Adrenal gland (tissue), 12 donors: Measurements from ENCODE around the gene THSD4. TPM values are rescaled to one million over a fixed set of nuclear protein-coding genes. Genes with fewer than 3 reads are reported as not detected.

Source experiments
- DNase-seq, 7 donors: peaks; one replicate each; pipeline ENCODE4 v3.0.0-alpha.2; 2019 to 2020
- H3K27ac ChIP-seq, 5 donors: fragments of 200-600 bp; sonication (generic) in 4 of 5; 1 replicate in 3 of 5; 2 replicates in 2 of 5; pipeline versions ENCODE4 v1.5.1 to v1.8.0; 2016 to 2020; ENCODE audit warnings: mild to moderate bottlenecking in 1 of 5
- H3K27me3 ChIP-seq: fragments of 200-600 bp; 2 replicates; pipeline ENCODE4 v1.8.0; 2021
- H3K36me3 ChIP-seq, 2 donors: fragments of 200-600 bp; replicated peaks in 1 of 2; 1 replicate in 1 of 2; 2 replicates in 1 of 2; pipeline versions ENCODE4 v1.5.1 to v1.8.0; 2018 to 2022
- H3K4me1 ChIP-seq, 2 donors: fragments of 200-600 bp; replicated peaks in 1 of 2; 1 replicate in 1 of 2; 2 replicates in 1 of 2; pipeline versions ENCODE4 v1.5.1 to v1.8.0; 2018 to 2021
- H3K4me3 ChIP-seq, 4 donors: fragments of 200-600 bp; sonication (generic) in 3 of 4; one replicate each; pipeline ENCODE4 v1.5.1; 2016 to 2018
- H3K9me3 ChIP-seq, 3 donors: fragments of 200-600 bp; sonication (generic) in 1 of 3; replicated peaks in 1 of 3; 1 replicate in 2 of 3; 2 replicates in 1 of 3; pipeline versions ENCODE4 v1.5.1 to v1.8.0; 2016 to 2021
- POLR2A ChIP-seq, 2 donors: fragments of 450-650 bp; IDR thresholded peaks; one replicate each; pipeline ENCODE4 v1.6.1; 2017; ENCODE audit warnings: antibody characterized with exemption in 2 of 2, mild to moderate bottlenecking in 2 of 2, moderate library complexity in 1 of 2
- WGBS, 4 donors: extraction: QIAGEN DNeasy Blood & Tissue Kit in 2 of 4; methylation state at CpG; one replicate each; pipeline versions ENCODE4 v1.1.5 to v1.1.7; 2013 to 2017; 5-methylcytosine and 5-hydroxymethylcytosine counted together
- intact Hi-C, 2 donors: fragments of 100-400 bp; cut with DNase I; formaldehyde crosslinking; loops; one replicate each; pipeline versions ENCODE4 v1.14.1 to v1.15.0; 2022 to 2023
- polyA plus RNA-seq, 3 donors: library from polyadenylated mRNA; stranded (reverse); fragments of 200-250 nt in 2 of 3; fragments of 350-450 nt in 1 of 3; fragmentation: Illumina TruSeq in 1 of 3; extraction: RNeasy Lipid Tissue Mini Kit (QIAGEN cat#74804) in 1 of 3; gene quantifications; one replicate each; pipeline ENCODE4 v1.2.3, GENCODE V29; 2013 to 2014
- total RNA-seq, 9 donors: library from RNA; depleted of rRNA in 4 of 9; stranded (reverse); fragments of >200 nt in 4 of 9; fragments of 120-200 nt in 1 of 9; fragmentation: NEBNext Ultra II Directional in 1 of 9; extraction: Animal tissue kit (Norgen Biotek cat#: 25700) in 1 of 9; gene quantifications; one replicate each; pipeline versions ENCODE4 v1.1.0 to v1.2.4, GENCODE V29; 2013 to 2023
- TF ChIP-seq, protein P1 (sequence below), 6 experiments: fragments of 450-650 bp in 4 of 6; fragments of 200-600 bp in 2 of 6; sonication (generic) in 1 of 6; IDR thresholded peaks; 1 replicate in 5 of 6; 2 replicates in 1 of 6; pipeline versions ENCODE4 v1.5.1 to v1.8.0; 2016 to 2021; ENCODE audit warnings: antibody characterized with exemption in 6 of 6, mild to moderate bottlenecking in 2 of 6, moderate library complexity in 1 of 6
- donor health status: healthy with polysubstance abuse.
- donor health status: Bipolar disorder and iron deficiency.
- donor health status: DM: yes; HTN: yes; CAD: no.
- donor health status: DM: no; HTN: no; CAD: no.
- donor health status: DM: no; HTN: no; CAD: no.
- donor health status: DM: yes; HTN: yes; CAD: no.

Gene THSD4
- total and polyA plus RNA-seq, 12 donors, result 5.3 to 53.2 (median 23.2) TPM

DNA sequence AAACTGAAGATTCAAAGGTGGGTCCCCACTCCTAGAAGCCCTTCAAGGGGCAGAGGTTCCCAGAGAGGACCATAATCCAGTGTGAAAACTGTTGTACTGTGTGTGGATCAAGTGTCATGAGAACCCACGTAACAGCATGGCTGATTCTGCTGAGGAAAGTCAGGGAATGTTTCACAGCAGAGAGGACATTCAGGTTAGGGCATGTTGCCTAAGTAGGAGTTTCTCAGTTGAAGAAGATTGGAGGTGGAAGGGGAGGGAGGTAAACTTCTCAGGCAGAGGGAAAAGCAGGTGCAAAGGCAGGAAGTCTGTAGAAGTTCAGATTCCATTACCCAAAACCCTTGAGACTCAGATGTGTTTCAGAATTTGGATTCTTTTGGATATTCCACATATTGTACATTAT, 448.9 kb downstream of the THSD4 start:
- no peaks in the 10 kb centered on the region for H3K9me3 ChIP-seq
- 0% methylated on average over 1 of the region's 1 CpG for WGBS, 4 donors
- TF ChIP-seq POLR2A (IDR thresholded peaks at IDR 0.05), result no peak
- TF ChIP-seq, protein P1, sequence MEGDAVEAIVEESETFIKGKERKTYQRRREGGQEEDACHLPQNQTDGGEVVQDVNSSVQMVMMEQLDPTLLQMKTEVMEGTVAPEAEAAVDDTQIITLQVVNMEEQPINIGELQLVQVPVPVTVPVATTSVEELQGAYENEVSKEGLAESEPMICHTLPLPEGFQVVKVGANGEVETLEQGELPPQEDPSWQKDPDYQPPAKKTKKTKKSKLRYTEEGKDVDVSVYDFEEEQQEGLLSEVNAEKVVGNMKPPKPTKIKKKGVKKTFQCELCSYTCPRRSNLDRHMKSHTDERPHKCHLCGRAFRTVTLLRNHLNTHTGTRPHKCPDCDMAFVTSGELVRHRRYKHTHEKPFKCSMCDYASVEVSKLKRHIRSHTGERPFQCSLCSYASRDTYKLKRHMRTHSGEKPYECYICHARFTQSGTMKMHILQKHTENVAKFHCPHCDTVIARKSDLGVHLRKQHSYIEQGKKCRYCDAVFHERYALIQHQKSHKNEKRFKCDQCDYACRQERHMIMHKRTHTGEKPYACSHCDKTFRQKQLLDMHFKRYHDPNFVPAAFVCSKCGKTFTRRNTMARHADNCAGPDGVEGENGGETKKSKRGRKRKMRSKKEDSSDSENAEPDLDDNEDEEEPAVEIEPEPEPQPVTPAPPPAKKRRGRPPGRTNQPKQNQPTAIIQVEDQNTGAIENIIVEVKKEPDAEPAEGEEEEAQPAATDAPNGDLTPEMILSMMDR (IDR thresholded peaks at IDR 0.05), result no peak
- intact Hi-C loops, result no loop called here
- no peak overlapping the region for H3K4me3 ChIP-seq
- peaks cover 0 to 7% of the 10 kb centered on the region in 2 donors for H3K4me1 ChIP-seq
- no peaks in the 10 kb centered on the region for H3K27me3 ChIP-seq
- H3K36me3 ChIP-seq, result no peaks in the 10 kb centered on the region
- DNase-seq, result no peak
- no peak overlapping the region for H3K27ac ChIP-seq

DNA sequence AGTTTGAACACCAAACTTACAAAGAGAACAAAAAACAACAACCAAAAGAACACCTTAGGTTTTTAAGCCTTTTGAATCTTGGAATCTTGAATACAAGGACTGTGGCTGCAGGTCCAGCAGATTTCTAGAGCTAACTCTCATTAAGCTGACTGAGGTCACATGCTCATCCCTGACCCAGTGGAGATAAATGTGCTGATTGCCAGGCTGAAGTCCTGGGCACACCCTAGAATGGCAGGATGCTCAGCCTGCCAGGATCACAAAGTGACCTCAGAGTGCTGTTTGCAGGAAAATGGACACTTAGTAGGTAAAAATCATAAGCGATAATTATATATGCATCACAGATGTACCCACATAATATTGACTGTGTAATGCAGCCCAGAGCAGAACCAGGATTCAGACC, 449.7 kb downstream of the THSD4 start:
- 90 to 100% (median 95%) methylated on average over 1 of the region's 1 CpG for WGBS, 4 donors
- TF ChIP-seq, protein P1 (IDR thresholded peaks at IDR 0.05), result no peak
- TF ChIP-seq POLR2A (IDR thresholded peaks at IDR 0.05), result no peak
- no peak for DNase-seq
- H3K27me3 ChIP-seq, result no peaks in the 10 kb centered on the region
- H3K9me3 ChIP-seq, result no peaks in the 10 kb centered on the region
- intact Hi-C loops, result no loop called here
- no peaks in the 10 kb centered on the region for H3K36me3 ChIP-seq
- H3K4me3 ChIP-seq, result no peak overlapping the region
- peak overlapping the region in 1 of 5 donors; percentile 29 for H3K27ac ChIP-seq
- H3K4me1 ChIP-seq, result peaks cover 0 to 7% of the 10 kb centered on the region in 2 donors

DNA sequence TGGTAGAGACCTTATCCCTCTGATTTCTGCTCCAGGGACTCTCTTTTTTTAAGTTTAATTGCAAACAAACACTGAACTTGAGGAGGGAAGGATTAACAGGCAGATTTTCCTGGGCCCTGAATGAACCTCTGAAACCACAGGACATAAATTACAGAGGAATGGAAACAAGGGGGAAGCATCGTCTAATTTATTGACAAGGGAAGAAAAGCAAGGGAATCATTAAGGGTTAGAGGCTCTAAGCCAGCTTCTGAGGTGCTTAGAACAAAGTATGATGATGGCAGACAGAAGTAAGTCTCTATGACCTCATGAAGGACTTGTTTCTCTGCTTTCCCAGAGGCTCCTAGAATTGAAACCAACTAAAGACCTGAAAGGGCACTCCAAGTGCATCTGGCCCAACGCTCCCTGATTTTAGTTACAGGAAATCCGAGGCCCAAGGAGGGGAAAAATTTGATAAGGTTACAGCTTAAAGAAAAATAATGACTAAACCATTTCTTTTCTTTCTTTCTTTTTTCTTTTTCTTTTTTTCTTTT, 450.4 kb downstream of the THSD4 start:
- TF ChIP-seq, protein P1 (IDR thresholded peaks at IDR 0.05), result no peak
- Histone ChIP-seq H3K4me1 (peaks cover 0 to 7% of the 10 kb centered on the region in 2 donors), H3K9me3 (no peaks in the 10 kb centered on the region), H3K4me3 (no peak overlapping the region), H3K27ac (peak overlapping the region in 1 of 5 donors; percentile 29), H3K27me3 (no peaks in the 10 kb centered on the region), H3K36me3 (no peaks in the 10 kb centered on the region)
- WGBS, 4 donors, result 49 to 63% (median 56%) methylated on average over 3 of the region's 3 CpGs
- intact Hi-C loops, result no loop called here
- no peak for DNase-seq

DNA sequence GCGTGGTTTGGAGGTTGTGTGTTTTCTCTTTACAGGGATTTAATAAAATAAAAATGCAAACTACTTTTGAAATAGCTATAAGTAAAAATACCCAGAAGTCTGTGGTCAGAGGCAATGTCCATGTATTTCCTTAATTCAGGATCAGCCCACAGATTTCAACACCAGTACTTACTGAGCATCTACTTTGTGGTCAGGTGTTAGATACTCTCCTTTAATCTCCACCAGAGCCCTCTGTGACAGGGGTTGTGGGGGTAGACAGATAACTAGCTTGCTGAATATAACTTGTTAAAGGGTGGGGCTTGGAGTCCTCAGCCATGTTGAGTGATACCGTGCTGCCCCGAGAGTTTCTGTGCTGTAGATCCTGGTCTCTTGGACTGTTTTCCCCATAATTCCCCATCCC, 451.0 kb downstream of the THSD4 start:
- no peak overlapping the region for H3K4me3 ChIP-seq
- no peaks in the 10 kb centered on the region for H3K9me3 ChIP-seq
- 96 to 99% (median 98%) methylated on average over 3 of the region's 3 CpGs for WGBS, 4 donors
- intact Hi-C loops, result no loop called here
- H3K36me3 ChIP-seq, result no peaks in the 10 kb centered on the region
- TF ChIP-seq, protein P1 (IDR thresholded peaks at IDR 0.05), result no peak
- TF ChIP-seq POLR2A (IDR thresholded peaks at IDR 0.05), result no peak
- H3K27ac ChIP-seq, result no peak overlapping the region
- no peak for DNase-seq
- peaks cover 0 to 7% of the 10 kb centered on the region in 2 donors for H3K4me1 ChIP-seq
- no peaks in the 10 kb centered on the region for H3K27me3 ChIP-seq
